Suprapubic skin (tissue), 3 donors: Measurements from ENCODE around the gene IMMT.

ENCODE experiments used
- CTCF ChIP-seq, 2 donors: fragments of 200-600 bp in 1 of 2; fragments of 450-650 bp in 1 of 2; sonication (generic) in 1 of 2; IDR thresholded peaks; one replicate each; pipeline ENCODE4 v1.5.1; 2016 to 2019; ENCODE audit warnings: antibody characterized with exemption in 2 of 2, mild to moderate bottlenecking in 1 of 2, moderate library complexity in 1 of 2
- POLR2AphosphoS5 ChIP-seq, 3 donors: sonication (generic); formaldehyde crosslinking; IDR thresholded peaks; one replicate each; pipeline ENCODE4 v1.6.1; 2017; ENCODE audit warnings: antibody characterized with exemption in 3 of 3

DNA sequence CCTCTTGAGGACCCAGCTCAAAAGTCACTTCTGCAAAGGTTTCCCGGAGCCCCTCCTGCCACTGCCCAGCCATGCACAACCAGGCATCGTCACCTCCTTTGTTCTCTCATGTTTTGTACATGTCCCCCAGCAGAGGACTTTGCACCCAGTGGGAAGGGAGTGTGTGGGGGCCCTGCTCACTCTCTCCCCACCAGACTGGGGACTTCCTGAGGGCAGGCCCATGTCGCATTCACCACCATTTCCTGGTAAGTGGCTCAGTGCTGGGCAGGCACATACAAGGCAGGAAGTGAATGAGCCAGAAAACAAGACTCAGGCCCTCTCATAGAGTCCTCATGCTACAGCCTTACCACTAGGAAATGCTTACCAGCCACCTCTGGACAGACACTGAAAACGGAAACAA, 22.9 kb upstream of the IMMT start:
- no peak for TF ChIP-seq CTCF (IDR thresholded peaks at IDR 0.05)
- TF ChIP-seq POLR2AphosphoS5 (IDR thresholded peaks at IDR 0.05), result no peak
